Activated CD4-positive, alpha-beta memory T cell treated with anti-CD3 and anti-CD28 coated beads, Interleukin-2, amount 10 ng/mL, durations not matched to agents 7 days and 5 days (primary cell): ENCODE results near the gene CEMIP2. TPM values are rescaled to one million over a fixed set of nuclear protein-coding genes. Genes with fewer than 3 reads are reported as not detected.
"Not testable (repeated sequence)": the region's sequence is repeated elsewhere in the genome, so short reads cannot be mapped to it uniquely, and the experiment has no call there.

Source experiments
- CTCF ChIA-PET: fragments of 350-600 bp; sonication (Branson Sonifier 250); formaldehyde crosslinking; loops from one replicate; lab custom pipeline; 2021; ENCODE audit warnings: antibody characterized with exemption, inconsistent platforms; lab: Charles Lee
- POLR2A ChIA-PET: fragments of 350-600 bp; sonication (Branson Sonifier 250); formaldehyde crosslinking; loops from one replicate; lab custom pipeline; 2021; ENCODE audit warnings: antibody characterized with exemption; lab: Charles Lee
- DNase-seq: peaks from one replicate; pipeline ENCODE4 v3.0.0-alpha.2; 2020
- H3K27ac Mint-ChIP-seq: one replicate; pipeline ENCODE4 v1.8.0; 2021; ENCODE audit warnings: mild to moderate bottlenecking, mixed read lengths
- H3K27me3 Mint-ChIP-seq: one replicate; pipeline ENCODE4 v1.8.0; 2021; ENCODE audit warnings: mixed read lengths
- H3K36me3 Mint-ChIP-seq: one replicate; pipeline ENCODE4 v1.8.0; 2021; ENCODE audit warnings: low read depth, mixed read lengths
- H3K4me1 Mint-ChIP-seq: one replicate; pipeline ENCODE4 v1.8.0; 2021; ENCODE audit warnings: mixed read lengths
- H3K4me3 Mint-ChIP-seq: one replicate; pipeline ENCODE4 v1.8.0; 2021; ENCODE audit warnings: mild to moderate bottlenecking, mixed read lengths
- H3K9me3 Mint-ChIP-seq: one replicate; pipeline ENCODE4 v1.8.0; 2021; ENCODE audit warnings: mixed read lengths
- total RNA-seq, 2 experiments: library from RNA; stranded (reverse); gene quantifications; one replicate each; pipeline ENCODE4 v1.2.3, GENCODE V29; 2021

Gene CEMIP2
- total RNA-seq, 2 experiments from 2014 or later = 137 to 140 TPM

GRCh38 chr9:71669284-71669995 is 98.9 kb downstream of the CEMIP2 start:
- Mint-ChIP-seq H3K27me3 (peaks cover 9% of the 10 kb centered on the region), H3K4me3 (no peak overlapping the region), H3K36me3 (no peaks in the 10 kb centered on the region), H3K4me1 (peaks cover 5% of the 10 kb centered on the region), H3K27ac (no peak overlapping the region), H3K9me3 (no peaks in the 10 kb centered on the region)
- CTCF ChIA-PET = interaction anchor here (1.0 kb wide), 1 partner anchor 41 kb away, joined by 3 read pairs; no protein-coding TSS in a partner anchor
- POLR2A ChIA-PET = interaction anchor here (1.5 kb wide), 1 partner anchor 9 kb away, joined by 3 read pairs; no protein-coding TSS in a partner anchor
- no peak for DNase-seq

GRCh38 chr9:71668717-71669116 is 99.6 kb downstream of the CEMIP2 start:
- Mint-ChIP-seq H3K4me3 (no peak overlapping the region), H3K9me3 (no peaks in the 10 kb centered on the region), H3K27ac (no peak overlapping the region), H3K4me1 (peaks cover 12% of the 10 kb centered on the region), H3K36me3 (peaks cover 5% of the 10 kb centered on the region), H3K27me3 (peaks cover 12% of the 10 kb centered on the region)
- no peak for DNase-seq
- POLR2A ChIA-PET = interaction anchor here (1.5 kb wide), 1 partner anchor 10 kb away, joined by 3 read pairs; no protein-coding TSS in a partner anchor
- CTCF ChIA-PET = no interaction called here

GRCh38 chr9:71665247-71665646 is 103.1 kb downstream of the CEMIP2 start:
- Mint-ChIP-seq H3K36me3 (peaks cover 5% of the 10 kb centered on the region), H3K27me3 (peaks cover 14% of the 10 kb centered on the region), H3K9me3 (no peaks in the 10 kb centered on the region), H3K27ac (no peak overlapping the region), H3K4me3 (no peak overlapping the region), H3K4me1 (peaks cover 16% of the 10 kb centered on the region)
- POLR2A ChIA-PET = interaction anchor here (1.6 kb wide), 1 partner anchor 18 kb away, joined by 4 read pairs; no protein-coding TSS in a partner anchor
- DNase-seq = no peak
- CTCF ChIA-PET = no interaction called here

GRCh38 chr9:71664566-71664965 is 103.7 kb downstream of the CEMIP2 start:
- H3K9me3 Mint-ChIP-seq = no peaks in the 10 kb centered on the region
- H3K36me3 Mint-ChIP-seq = peaks cover 5% of the 10 kb centered on the region
- ChIA-PET POLR2A (interaction anchor here (0.8 to 1.6 kb wide), 2 partner anchors 18 to 21 kb away, joined by 4 read pairs; no protein-coding TSS in a partner anchor), CTCF (interaction anchor here (1.1 kb wide), 1 partner anchor 17 kb away, joined by 3 read pairs; no protein-coding TSS in a partner anchor)
- H3K27ac Mint-ChIP-seq = no peak overlapping the region
- DNase-seq = no peak
- H3K27me3 Mint-ChIP-seq = peaks cover 11% of the 10 kb centered on the region
- no peak overlapping the region for H3K4me3 Mint-ChIP-seq
- peaks cover 19% of the 10 kb centered on the region for H3K4me1 Mint-ChIP-seq

- no peak for DNase-seq
- peaks cover 11% of the 10 kb centered on the region for H3K27me3 Mint-ChIP-seq
- POLR2A ChIA-PET = interaction anchor here (0.7 to 1.6 kb wide), 3 partner anchors 17 to 21 kb away, joined by 3 to 4 read pairs (median 4); no protein-coding TSS in a partner anchor
- peaks cover 19% of the 10 kb centered on the region for H3K4me1 Mint-ChIP-seq
- H3K36me3 Mint-ChIP-seq = peaks cover 5% of the 10 kb centered on the region
- H3K9me3 Mint-ChIP-seq = no peaks in the 10 kb centered on the region
- no peak overlapping the region for H3K27ac Mint-ChIP-seq
- H3K4me3 Mint-ChIP-seq = no peak overlapping the region
- CTCF ChIA-PET = interaction anchor here (1.1 kb wide), 1 partner anchor 17 kb away, joined by 3 read pairs; no protein-coding TSS in a partner anchor
Measured at GRCh38 chr9:71663931-71664459, 104.3 kb downstream of the CEMIP2 start.

GRCh38 chr9:71663216-71663615 is 105.1 kb downstream of the CEMIP2 start:
- POLR2A ChIA-PET = no interaction called here
- no peak for DNase-seq
- no peak overlapping the region for H3K27ac Mint-ChIP-seq
- H3K36me3 Mint-ChIP-seq = peaks cover 7% of the 10 kb centered on the region
- no peak overlapping the region for H3K4me3 Mint-ChIP-seq
- H3K9me3 Mint-ChIP-seq = peaks cover 2% of the 10 kb centered on the region
- CTCF ChIA-PET = interaction anchor here (1.0 kb wide), 1 partner anchor 54 kb away, joined by 3 read pairs; no protein-coding TSS in a partner anchor
- peaks cover 6% of the 10 kb centered on the region for H3K27me3 Mint-ChIP-seq
- H3K4me1 Mint-ChIP-seq = peaks cover 19% of the 10 kb centered on the region

- CTCF ChIA-PET = interaction anchor here (1.0 kb wide), 1 partner anchor 55 kb away, joined by 3 read pairs; no protein-coding TSS in a partner anchor
- H3K4me3 Mint-ChIP-seq = no peak overlapping the region
- no peak for DNase-seq
- no peak overlapping the region for H3K27ac Mint-ChIP-seq
- POLR2A ChIA-PET = no interaction called here
- peaks cover 22% of the 10 kb centered on the region for H3K4me1 Mint-ChIP-seq
- H3K27me3 Mint-ChIP-seq = peaks cover 13% of the 10 kb centered on the region
- peaks cover 12% of the 10 kb centered on the region for H3K9me3 Mint-ChIP-seq
- peaks cover 17% of the 10 kb centered on the region for H3K36me3 Mint-ChIP-seq
Measured at GRCh38 chr9:71662082-71662481, 106.2 kb downstream of the CEMIP2 start.

GRCh38 chr9:71657276-71657675 is 111.0 kb downstream of the CEMIP2 start:
- POLR2A ChIA-PET, H3K4me3 Mint-ChIP-seq, DNase-seq, H3K27ac Mint-ChIP-seq, CTCF ChIA-PET: not testable (repeated sequence)
- Mint-ChIP-seq H3K27me3 (peaks cover 34% of the 10 kb centered on the region), H3K9me3 (peaks cover 17% of the 10 kb centered on the region), H3K36me3 (peaks cover 18% of the 10 kb centered on the region), H3K4me1 (peaks cover 15% of the 10 kb centered on the region)

- Mint-ChIP-seq H3K36me3 (peaks cover 18% of the 10 kb centered on the region), H3K4me1 (peaks cover 19% of the 10 kb centered on the region), H3K9me3 (peaks cover 17% of the 10 kb centered on the region), H3K4me3 (no peak overlapping the region), H3K27me3 (peaks cover 36% of the 10 kb centered on the region), H3K27ac (no peak overlapping the region)
- CTCF ChIA-PET = no interaction called here
- DNase-seq = no peak
- POLR2A ChIA-PET = interaction anchor here (1.0 kb wide), 1 partner anchor 9 kb away, joined by 3 read pairs; no protein-coding TSS in a partner anchor
Measured at GRCh38 chr9:71656496-71656895, 111.8 kb downstream of the CEMIP2 start.

- POLR2A ChIA-PET = interaction anchor here (1.0 kb wide), 1 partner anchor 9 kb away, joined by 3 read pairs; no protein-coding TSS in a partner anchor
- H3K9me3 Mint-ChIP-seq = peaks cover 17% of the 10 kb centered on the region
Measured at GRCh38 chr9:71655778-71656177, 112.5 kb downstream of the CEMIP2 start.

GRCh38 chr9:71655141-71655540 is 113.2 kb downstream of the CEMIP2 start:
- POLR2A ChIA-PET = no interaction called here
- no peak overlapping the region for H3K27ac Mint-ChIP-seq

More at GRCh38 chr9:71655778-71656177, 112.5 kb downstream of the CEMIP2 start:
- CTCF ChIA-PET = interaction anchor here (0.6 kb wide), 1 partner anchor 315 kb away, joined by 3 read pairs; no protein-coding TSS in a partner anchor
- H3K4me1 Mint-ChIP-seq = peaks cover 24% of the 10 kb centered on the region
- H3K27ac Mint-ChIP-seq = no peak overlapping the region
- no peak overlapping the region for H3K4me3 Mint-ChIP-seq
- H3K36me3 Mint-ChIP-seq = peaks cover 20% of the 10 kb centered on the region
- no peak for DNase-seq
- peaks cover 38% of the 10 kb centered on the region for H3K27me3 Mint-ChIP-seq

GRCh38 chr9:71652480-71652879 is 115.8 kb downstream of the CEMIP2 start:
- Mint-ChIP-seq H3K9me3 (peaks cover 9% of the 10 kb centered on the region), H3K36me3 (peaks cover 21% of the 10 kb centered on the region), H3K27ac (no peak overlapping the region), H3K4me3 (no peak overlapping the region), H3K4me1 (peaks cover 33% of the 10 kb centered on the region), H3K27me3 (peaks cover 44% of the 10 kb centered on the region)
- ChIA-PET POLR2A (interaction anchor here (0.9 kb wide), 1 partner anchor 116 kb away, joined by 3 read pairs; no protein-coding TSS in a partner anchor), CTCF (no interaction called here)
- DNase-seq = no peak

More at GRCh38 chr9:71655141-71655540, 113.2 kb downstream of the CEMIP2 start:
- peaks cover 17% of the 10 kb centered on the region for H3K9me3 Mint-ChIP-seq
- peaks cover 21% of the 10 kb centered on the region for H3K4me1 Mint-ChIP-seq
- no peak overlapping the region for H3K4me3 Mint-ChIP-seq
- peaks cover 40% of the 10 kb centered on the region for H3K27me3 Mint-ChIP-seq
- peaks cover 20% of the 10 kb centered on the region for H3K36me3 Mint-ChIP-seq
- CTCF ChIA-PET = interaction anchor here (0.6 kb wide), 1 partner anchor 315 kb away, joined by 3 read pairs; no protein-coding TSS in a partner anchor
- DNase-seq = no peak
